ENCODE measurements around the gene CACNA1C.

CACNA1C gene

DNA sequence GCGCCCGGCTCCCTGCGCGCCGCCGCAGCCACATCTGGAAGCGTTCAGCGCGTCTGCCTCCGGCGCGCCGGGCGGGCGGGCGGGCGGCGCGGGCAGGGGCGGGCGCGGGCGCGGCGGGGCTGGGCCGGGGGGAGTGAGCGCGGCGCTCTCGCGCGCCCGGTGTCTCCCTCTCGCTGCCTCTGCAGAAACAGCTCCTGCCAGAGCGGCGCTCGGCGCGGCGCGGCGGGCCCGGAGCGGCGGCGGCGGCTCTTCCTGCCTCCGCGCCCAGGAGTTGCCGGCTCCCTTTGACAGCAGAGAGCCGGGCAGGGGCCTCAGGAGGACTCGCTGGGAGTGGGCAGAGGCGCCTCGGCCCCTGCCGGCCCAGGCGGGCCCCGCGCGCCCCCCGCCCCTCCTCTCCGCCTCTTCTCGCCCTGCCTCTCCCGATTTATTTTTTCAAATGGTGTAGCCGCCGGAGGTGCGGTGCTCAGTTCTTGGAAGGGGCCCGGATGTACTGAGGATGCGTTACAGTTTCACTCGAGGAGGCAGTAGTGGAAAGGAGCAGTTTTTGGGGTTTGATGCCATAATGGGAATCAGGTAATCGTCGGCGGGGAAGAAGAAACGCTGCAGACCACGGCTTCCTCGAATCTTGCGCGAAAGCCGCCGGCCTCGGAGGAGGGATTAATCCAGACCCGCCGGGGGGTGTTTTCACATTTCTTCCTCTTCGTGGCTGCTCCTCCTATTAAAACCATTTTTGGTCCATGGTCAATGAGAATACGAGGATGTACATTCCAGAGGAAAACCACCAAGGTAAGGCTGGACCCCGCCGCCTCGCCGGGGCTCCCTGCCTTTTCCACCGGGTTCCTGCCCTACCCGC is at the start of gene CACNA1C:
CACNA1C (plus strand) TSS at position 162 of the 853 bp plus-strand sequence; CDS start at position 738, 576 bp downstream.
- peak; percentile 23 for DNase-seq

GRCh38 chr12:2003676-2004112 is 49.1 kb upstream of the CACNA1C start:
- DNase-seq: no peak

GRCh38 chr12:2004113-2004929 is 48.5 kb upstream of the CACNA1C start, which contains the start of gene DCP1B:
Gene DCP1B (minus strand): TSS chr12:2004457. CDS start chr12:2004431, 26 bp downstream.
- DNase-seq: peak; percentile 97

DNA sequence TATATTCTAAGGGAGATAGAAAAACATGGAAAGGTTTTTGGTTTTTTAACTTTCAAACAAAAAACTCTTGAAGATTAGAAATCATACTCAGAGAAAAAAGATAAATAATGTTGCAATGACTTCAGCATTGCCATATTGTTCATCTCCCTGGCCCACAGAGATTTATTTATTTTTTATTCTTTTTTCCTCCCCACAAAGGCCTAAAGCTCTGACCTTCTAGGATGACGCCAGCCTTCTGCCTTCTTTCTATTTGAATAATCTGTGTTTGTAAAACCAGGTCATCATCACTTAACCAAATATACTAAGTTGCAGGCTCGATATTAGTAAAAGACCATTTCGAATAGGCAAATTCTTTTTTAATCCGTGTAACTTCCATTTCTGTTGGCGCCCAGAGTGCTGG is 44.1 kb upstream of the CACNA1C start:
- no peak for DNase-seq

DNA sequence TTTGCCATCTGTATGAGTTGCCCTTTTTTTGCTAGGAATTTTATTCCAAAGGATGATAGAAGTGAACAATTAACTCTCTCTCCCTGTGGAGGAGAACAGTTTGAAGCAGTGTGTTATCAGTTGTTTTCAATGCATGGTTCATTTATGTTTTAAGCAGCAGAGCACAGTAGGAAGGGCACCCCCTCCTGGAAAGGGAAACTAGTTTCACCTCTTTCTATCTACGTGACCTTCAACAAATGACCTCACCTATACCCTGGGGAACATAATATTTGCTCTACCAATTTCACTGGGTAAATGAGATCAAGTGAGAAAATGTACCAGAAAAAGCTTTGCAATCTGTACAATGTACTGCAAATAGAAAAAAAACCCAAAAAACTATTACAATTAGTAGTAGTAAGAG is 43.2 kb upstream of the CACNA1C start:
- DNase-seq: no peak

- DNase-seq: no peak
Observed at GRCh38 chr12:2011643-2012607, 40.9 kb upstream of the CACNA1C start.

- no peak for DNase-seq
Observed at GRCh38 chr12:2013086-2013485, 39.7 kb upstream of the CACNA1C start.

GRCh38 chr12:2013527-2014223 is 39.1 kb upstream of the CACNA1C start:
- DNase-seq: no peak

DNA sequence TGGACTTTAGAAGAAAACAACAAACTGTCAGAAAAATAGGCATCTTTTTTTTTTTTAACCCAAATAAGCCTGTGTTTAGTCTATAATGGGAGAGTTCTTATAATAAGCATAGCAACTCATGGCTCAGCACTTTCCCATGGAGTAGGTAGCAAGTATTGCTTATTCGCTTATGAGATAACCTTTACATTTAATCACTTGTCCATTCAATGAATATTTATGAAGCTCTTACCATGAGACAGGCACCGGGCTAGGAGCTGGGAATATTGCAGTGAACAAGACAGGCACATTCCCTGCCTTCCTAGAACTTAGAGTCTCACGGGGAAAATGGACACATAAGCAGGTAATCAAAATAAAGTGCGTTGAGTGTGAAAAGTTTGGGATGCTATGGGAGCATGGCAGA is 38.6 kb upstream of the CACNA1C start:
- no peak for DNase-seq

DNA sequence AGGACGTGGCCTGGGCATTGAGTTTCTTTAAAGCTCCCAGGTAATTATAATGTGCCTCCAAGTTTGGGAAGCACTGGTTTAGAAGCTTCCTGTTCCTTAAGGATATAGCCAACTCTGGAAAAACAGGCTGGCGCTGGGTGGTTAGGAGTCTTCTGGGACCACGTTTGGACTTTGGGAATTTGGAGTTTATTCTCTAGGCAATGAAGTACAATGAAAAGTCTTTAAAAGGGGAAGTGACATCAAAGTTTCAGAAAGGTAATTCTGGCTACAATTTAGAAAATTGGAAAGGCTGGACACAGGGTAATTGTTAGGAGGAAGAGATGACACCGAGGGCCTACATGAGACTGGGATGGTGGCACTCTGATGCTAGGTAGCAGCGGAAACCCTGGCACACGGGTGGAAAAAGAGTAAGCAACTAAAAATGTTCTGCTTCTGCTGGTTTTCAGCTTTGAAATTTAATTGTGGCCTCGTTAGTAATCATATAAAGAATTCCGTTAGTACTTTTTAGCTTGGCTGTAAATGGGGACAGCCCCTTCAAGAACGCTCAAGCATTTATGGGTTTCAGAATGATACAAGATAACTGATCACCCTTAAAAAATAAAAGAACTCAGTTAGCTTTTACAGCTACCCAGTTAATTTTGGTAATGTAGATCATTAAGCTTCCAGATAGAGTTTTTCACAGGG is 35.8 kb upstream of the CACNA1C start:
- no peak for DNase-seq

GRCh38 chr12:2017546-2018337 is 35.0 kb upstream of the CACNA1C start:
- DNase-seq: no peak

- DNase-seq: no peak
Observed at GRCh38 chr12:2018391-2018790, 34.4 kb upstream of the CACNA1C start.

GRCh38 chr12:2019126-2019525 is 33.7 kb upstream of the CACNA1C start:
- DNase-seq: no peak

- no peak for DNase-seq
Observed at GRCh38 chr12:2020511-2020910, 32.3 kb upstream of the CACNA1C start.

- DNase-seq: no peak
Observed at GRCh38 chr12:2023365-2023764, 29.4 kb upstream of the CACNA1C start.

DNA sequence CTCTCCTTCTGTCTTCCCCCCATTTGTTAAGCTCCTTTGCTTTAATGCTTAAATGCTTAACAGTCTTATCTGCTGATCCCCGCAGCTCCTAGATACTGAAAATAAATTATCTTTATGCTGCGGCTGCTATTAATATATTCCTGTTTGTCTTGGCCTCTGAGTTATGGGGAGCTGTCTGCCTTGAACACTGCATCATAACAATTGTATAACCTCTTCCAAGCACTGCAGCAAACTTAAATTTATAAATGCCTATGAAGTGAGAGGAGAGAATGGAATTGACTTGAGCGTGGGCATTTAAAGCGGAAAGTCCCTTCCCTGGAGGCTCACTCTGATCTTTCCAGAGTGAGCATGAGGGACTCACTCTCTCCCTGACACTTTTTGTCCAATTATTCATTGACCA is 25.4 kb upstream of the CACNA1C start:
- DNase-seq: no peak

DNA sequence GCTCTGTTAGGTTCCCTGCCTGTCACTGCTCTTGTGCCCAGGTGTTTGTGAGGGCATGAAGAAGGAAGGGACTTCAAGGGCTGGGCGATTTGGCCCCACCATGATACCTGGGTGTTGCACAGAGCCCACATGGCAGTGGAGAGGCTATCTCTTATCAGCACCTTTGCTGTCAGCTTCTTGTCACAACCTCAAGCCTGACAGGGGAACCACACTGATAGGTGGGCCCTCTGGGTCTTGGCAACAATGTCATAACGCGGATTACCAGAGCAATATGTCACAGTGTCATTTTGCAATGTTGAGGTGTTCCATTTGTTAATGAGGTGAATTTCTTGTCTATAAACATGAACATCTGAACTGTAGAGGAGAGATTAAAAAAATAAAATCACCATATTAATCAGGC is 22.9 kb upstream of the CACNA1C start:
- DNase-seq: no peak

- no peak for DNase-seq
Observed at GRCh38 chr12:2032506-2032905, 20.3 kb upstream of the CACNA1C start.

GRCh38 chr12:2034633-2035430 is 18.0 kb upstream of the CACNA1C start:
- DNase-seq: peak; percentile 75
